ENCODE results near the gene C6orf120.
A peak's percentile ranks its signal among the peaks of the same experiment; 100 is the strongest.

Gene C6orf120

GRCh38 chr6:169726049-169726400 lies 24.1 kb downstream of the C6orf120 start:
- no peak for DNase-seq

DNA sequence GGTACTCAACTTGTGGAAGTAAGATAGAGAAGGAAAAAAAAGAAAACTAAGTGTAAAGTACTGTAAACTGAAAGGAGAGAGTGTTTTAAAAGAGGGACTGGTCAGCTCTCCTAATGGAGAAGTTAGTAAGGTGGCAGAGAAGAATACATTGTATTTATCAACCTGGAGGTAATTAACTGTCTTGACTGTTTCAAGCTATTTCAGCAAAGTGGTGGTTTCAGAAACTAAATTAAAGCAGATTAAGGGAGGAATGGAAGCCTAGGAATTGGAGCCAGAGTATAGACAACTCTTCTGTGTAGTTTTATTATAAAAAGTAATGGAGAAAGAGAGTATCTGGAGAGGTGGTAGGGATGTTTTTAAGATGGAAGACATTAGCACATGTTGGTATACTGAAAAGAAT lies 25.0 kb downstream of the C6orf120 start:
- no peak for DNase-seq

- DNase-seq: no peak
Measured at GRCh38 chr6:169729961-169730360, 28.0 kb downstream of the C6orf120 start.

GRCh38 chr6:169738204-169738975 lies 36.5 kb downstream of the C6orf120 start:
- no peak for DNase-seq

- no peak for DNase-seq
Measured at GRCh38 chr6:169738976-169739529, 37.1 kb downstream of the C6orf120 start.

DNA sequence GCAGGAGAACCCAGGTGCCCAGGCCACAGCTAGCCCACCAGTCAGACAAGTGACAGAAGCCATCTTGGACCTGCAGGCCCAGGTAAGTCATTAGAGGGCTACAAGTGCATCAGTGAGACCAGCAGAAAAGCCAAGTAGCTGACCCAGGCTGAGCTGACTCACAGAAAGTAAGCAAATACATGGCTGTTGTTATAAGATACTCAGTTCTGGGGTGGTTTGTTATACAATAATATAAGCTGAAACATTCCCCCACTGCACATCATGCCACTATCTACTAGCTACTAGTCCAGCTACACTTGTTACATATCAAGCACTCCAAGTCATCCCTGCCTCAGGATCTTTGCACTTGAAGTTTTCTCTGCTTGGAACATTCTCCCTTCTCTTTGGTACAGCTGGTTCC lies 39.4 kb downstream of the C6orf120 start:
- no peak for DNase-seq

DNA sequence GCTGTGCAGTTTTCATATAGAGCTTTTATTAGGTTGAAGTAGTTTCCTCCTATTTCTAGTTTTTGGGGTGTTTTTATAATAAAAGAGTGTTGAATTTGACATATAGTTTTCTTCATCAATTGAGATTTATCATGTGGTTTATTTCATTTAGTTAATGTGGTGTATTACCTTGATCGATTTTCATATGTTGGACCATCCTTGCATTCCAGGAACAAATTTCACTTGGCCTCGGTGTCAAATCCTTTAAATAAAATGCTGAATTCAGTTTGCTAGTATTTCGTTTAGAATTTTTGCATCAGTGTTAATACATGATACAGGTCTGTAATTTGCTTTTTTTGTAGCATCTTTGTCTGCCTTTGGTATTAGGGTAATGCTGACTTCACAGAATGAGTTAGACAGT lies 43.5 kb downstream of the C6orf120 start:
- no peak for DNase-seq

- DNase-seq: no peak
Measured at GRCh38 chr6:169746556-169746955, 44.6 kb downstream of the C6orf120 start.

- peak; percentile 92 to 95 for DNase-seq
Measured at GRCh38 chr6:169751242-169752073, 49.5 kb downstream of the C6orf120 start, which contains the start of the genes DYNLT2 and ERMARD. Gene DYNLT2, minus strand, starts transcription at chr6:169751572. Its CDS starts 114 bp downstream, at chr6:169751458. Gene ERMARD, plus strand, starts transcription at chr6:169751622. Its CDS starts 36 bp downstream, at chr6:169751658.

GRCh38 chr6:169752074-169752623 lies 50.2 kb downstream of the C6orf120 start:
- peak in 1 of 2 donors; percentile 10 for DNase-seq
